C4-2B (cell line): ENCODE results near the gene PTPRM.

Experiments used
- ZFX ChIP-seq: fragments of 450-650 bp; IDR thresholded peaks from 2 replicates; pipeline ENCODE4 v1.6.1; 2017
- TF ChIP-seq, protein P1 (sequence below): fragments of 450-650 bp; conservative IDR thresholded peaks from 2 replicates; pipeline ENCODE4 v1.5.1; 2017; ENCODE audit warnings: mild to moderate bottlenecking

DNA sequence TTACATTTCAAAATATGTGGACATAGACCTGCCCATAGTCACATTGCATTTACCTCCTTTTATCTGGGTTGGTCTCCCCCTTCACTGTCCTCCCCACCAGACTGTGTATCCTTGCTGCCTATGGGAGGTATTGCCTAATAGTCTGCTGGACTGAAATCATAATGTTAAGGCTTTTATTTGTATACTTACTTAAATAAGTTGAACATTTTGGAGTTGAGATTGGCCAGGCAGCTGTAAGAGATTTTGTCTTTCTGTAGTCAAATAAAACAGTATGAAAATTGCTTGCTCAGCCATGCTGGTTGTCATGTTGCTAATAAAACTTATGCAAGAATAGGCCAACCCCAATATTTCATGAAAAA lies 280.9 kb downstream of the PTPRM start:
- TF ChIP-seq, protein P1, sequence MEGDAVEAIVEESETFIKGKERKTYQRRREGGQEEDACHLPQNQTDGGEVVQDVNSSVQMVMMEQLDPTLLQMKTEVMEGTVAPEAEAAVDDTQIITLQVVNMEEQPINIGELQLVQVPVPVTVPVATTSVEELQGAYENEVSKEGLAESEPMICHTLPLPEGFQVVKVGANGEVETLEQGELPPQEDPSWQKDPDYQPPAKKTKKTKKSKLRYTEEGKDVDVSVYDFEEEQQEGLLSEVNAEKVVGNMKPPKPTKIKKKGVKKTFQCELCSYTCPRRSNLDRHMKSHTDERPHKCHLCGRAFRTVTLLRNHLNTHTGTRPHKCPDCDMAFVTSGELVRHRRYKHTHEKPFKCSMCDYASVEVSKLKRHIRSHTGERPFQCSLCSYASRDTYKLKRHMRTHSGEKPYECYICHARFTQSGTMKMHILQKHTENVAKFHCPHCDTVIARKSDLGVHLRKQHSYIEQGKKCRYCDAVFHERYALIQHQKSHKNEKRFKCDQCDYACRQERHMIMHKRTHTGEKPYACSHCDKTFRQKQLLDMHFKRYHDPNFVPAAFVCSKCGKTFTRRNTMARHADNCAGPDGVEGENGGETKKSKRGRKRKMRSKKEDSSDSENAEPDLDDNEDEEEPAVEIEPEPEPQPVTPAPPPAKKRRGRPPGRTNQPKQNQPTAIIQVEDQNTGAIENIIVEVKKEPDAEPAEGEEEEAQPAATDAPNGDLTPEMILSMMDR, result no peak
- TF ChIP-seq ZFX, result no peak
